Measurements from ENCODE around the gene CRY2. TPM values are rescaled to one million over a fixed set of nuclear protein-coding genes. Genes with fewer than 3 reads are reported as not detected.
A peak's percentile ranks its signal among the peaks of the same experiment; 100 is the strongest.
"Not testable (repeated sequence)": the region's sequence is repeated elsewhere in the genome, so short reads cannot be mapped to it uniquely, and the experiment has no call there.

CRY2 gene
- total and polyA plus RNA-seq, 12 donors: 16.8 to 131 (median 86.6) TPM

DNA sequence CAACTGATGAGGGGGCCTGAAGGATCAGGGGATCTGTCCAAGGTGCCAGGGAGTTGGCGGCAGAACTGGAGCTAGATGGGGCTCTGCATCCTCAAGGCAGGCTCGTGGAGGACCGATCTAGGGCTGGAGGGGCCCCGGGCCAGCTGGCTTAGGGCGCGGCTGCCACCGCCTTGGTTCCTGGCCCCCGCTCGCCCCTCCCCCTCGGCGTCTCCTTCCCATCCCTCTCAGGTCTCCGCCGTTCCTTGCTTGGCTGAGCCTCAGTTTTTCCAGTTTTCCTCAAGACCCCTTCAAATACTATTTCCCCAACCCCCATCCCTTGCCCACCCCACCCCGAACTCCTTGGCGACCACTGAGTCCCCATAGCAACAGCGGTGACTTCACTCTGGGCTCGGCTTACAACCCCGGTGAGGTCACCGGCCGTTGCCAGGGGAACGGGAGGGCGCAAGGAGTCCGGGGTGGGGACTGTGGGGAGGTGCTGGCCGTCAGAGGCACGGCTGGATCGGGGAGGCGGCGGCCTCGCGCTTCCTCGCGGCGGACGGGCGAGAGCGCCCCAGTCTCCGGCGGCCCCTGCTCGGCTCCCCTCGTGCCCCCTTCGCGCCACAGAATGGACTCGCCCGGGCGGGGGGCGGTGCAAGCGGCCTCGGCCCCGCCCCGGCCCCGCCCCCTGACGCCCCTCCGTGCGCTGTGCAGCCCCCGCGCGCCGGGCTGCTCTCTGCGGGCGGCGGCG is 52.3 kb downstream of the CRY2 start:
- DNase-seq (peak; percentile 83 to 85), ATAC-seq (peak; percentile 73 to 90 (median 85))
- Histone ChIP-seq H3K27ac (peak overlapping the region in 8 of 10 donors; percentile 39 to 82 (median 70)), H3K36me3 (peaks cover 0 to 23% (median 0%) of the 10 kb centered on the region in 9 donors), H3K9me3 (no peaks in the 10 kb centered on the region), H3K4me3 (peak overlapping the region; percentile 28 to 71 (median 62)), H3K4me1 (peaks cover 10 to 31% (median 21%) of the 10 kb centered on the region in 9 donors), H3K27me3 (peaks cover 0 to 60% (median 0%) of the 10 kb centered on the region in 7 donors)
- WGBS, 2 donors: 1 to 2% methylated on average over 57 to 59 of the region's 62 CpGs
- peak in 1 of 9 donors; percentile 7 for TF ChIP-seq CTCF (IDR thresholded peaks at IDR 0.05)
- intact Hi-C loops (cut with DNase I): loop anchor here in 2 of 10 donors (2.0 to 10.0 kb wide), 2 partner anchors 19 to 55 kb away; partner anchors contain the start of gene CRY2 (in 1 of the 2)

DNA sequence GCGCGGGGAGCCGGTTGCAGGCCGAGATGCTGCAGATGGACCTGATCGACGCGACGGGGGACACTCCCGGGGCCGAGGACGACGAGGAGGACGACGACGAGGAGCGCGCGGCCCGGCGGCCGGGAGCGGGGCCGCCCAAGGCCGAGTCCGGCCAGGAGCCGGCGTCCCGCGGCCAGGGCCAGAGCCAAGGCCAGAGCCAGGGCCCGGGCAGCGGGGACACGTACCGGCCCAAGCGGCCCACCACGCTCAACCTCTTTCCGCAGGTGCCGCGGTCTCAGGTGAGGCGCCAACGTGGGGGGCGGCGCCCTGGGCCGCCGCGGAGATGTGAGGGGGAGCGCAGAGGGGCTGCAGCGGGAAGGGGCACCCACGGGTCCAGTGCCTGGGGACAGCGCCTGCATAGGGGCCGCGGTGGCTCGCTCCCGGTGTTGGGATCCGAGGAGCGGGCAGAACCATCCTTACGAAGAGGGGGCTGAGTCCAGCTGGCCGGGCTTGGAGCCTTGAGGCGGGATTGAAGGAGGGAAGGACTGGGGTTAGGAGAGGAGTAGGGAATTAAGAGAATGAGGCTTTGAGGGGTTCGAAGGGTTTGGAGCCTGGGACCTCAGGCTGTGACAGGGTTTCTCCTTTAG is 53.0 kb downstream of the CRY2 start:
- Histone ChIP-seq H3K4me3 (peak overlapping the region; percentile 29 to 71 (median 62)), H3K27me3 (peaks cover 0 to 60% (median 0%) of the 10 kb centered on the region in 7 donors), H3K27ac (peak overlapping the region in 3 of 10 donors; percentile 9 to 65 (median 20)), H3K4me1 (peaks cover 10 to 31% (median 21%) of the 10 kb centered on the region in 9 donors), H3K36me3 (peaks cover 0 to 30% (median 0%) of the 10 kb centered on the region in 9 donors)
- intact Hi-C loops (cut with DNase I): loop anchor here in 1 of 10 donors (2.0 kb wide), 1 partner anchor 19 kb away; no protein-coding TSS in a partner anchor
- H3K9me3 ChIP-seq, DNase-seq: not testable (repeated sequence)
- ATAC-seq: peak in 3 of 8 donors; percentile 1 to 14 (median 3)
- WGBS, 2 donors: 2 to 4% methylated on average over 31 to 38 of the region's 59 CpGs

DNA sequence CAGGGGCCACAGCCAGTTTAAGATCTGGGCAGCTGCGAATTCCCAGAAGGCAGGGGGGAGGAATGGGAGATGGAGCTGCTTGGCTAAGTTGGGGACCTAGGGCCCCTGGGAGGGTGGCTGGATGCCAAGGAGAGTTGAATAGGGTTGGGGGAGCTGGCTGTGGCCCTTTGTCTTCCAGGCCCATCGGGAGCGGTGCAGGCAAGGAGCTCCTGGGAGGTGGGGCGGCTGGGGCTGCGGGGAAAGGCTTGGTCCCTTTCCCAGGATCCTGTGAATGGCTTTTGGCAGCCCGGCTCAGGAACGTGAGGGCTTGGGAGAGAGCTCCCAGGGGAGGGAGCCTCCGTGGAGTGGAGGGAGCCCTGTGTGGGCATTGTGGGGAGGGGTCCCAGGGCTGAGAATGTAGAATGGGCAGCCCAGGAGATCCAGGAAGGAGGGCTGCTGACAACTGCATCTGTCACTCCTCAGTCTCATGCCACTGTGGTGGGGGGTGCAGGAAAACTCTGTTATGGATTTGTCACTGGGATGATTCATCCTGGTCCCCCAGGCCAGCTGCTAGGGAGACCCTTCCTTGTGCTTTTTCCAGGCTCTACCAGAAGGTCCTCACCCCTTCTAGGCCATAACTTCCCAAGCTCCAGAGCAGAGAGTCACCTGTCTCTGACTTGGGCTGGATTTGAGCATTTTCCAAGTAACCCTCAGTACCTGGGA is 53.8 kb downstream of the CRY2 start:
- H3K4me3 ChIP-seq: peak overlapping the region in 9 of 10 donors; percentile 53 to 71 (median 62)
- H3K27ac ChIP-seq: no peak overlapping the region
- peak in 5 of 8 donors; percentile 7 to 41 (median 20) for ATAC-seq
- intact Hi-C loops (cut with DNase I): loop anchor here in 1 of 10 donors (2.0 kb wide), 1 partner anchor 18 kb away; no protein-coding TSS in a partner anchor
- peaks cover 0 to 31% (median 0%) of the 10 kb centered on the region in 9 donors for H3K36me3 ChIP-seq
- 5 to 15% methylated on average over 8 of the region's 8 CpGs for WGBS, 2 donors
- no peaks in the 10 kb centered on the region for H3K9me3 ChIP-seq
- peaks cover 10 to 31% (median 21%) of the 10 kb centered on the region in 9 donors for H3K4me1 ChIP-seq
- DNase-seq: peak; percentile 30 to 51
- no peak for TF ChIP-seq CTCF (IDR thresholded peaks at IDR 0.05)
- peaks cover 0 to 55% (median 0%) of the 10 kb centered on the region in 7 donors for H3K27me3 ChIP-seq

DNA sequence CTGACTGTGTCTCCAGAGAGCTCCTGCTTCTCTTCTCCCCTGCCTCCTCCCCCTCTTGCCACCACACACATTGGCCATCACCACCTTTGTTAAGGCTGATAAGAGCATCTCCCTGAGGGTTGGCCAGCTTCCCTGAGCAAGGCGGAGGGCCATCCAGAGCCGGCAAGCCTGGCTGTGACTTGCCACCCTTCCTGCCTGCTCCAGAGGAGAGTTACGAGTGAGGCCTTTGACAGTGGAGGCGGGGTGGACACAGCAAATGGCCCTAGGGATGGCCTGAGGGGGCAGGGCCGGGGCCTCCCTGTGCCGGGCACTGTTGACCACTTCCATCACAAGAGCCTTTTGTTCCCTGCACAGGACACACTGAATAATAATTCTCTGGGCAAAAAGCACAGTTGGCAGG is 54.4 kb downstream of the CRY2 start:
- TF ChIP-seq CTCF (IDR thresholded peaks at IDR 0.05): no peak
- WGBS, 2 donors: 75 to 83% methylated on average over 6 of the region's 6 CpGs
- no peaks in the 10 kb centered on the region for H3K9me3 ChIP-seq

More for the DNA sequence above, 54.4 kb downstream of the CRY2 start:
- ATAC-seq: no peak
- intact Hi-C loops (cut with DNase I): loop anchor here in 1 of 10 donors (2.0 kb wide), 1 partner anchor 17 kb away; no protein-coding TSS in a partner anchor
- no peak for DNase-seq
- no peak overlapping the region for H3K27ac ChIP-seq
- H3K36me3 ChIP-seq: peaks cover 0 to 31% (median 0%) of the 10 kb centered on the region in 9 donors
- H3K4me1 ChIP-seq: peaks cover 10 to 31% (median 21%) of the 10 kb centered on the region in 9 donors
- peaks cover 0 to 49% (median 0%) of the 10 kb centered on the region in 7 donors for H3K27me3 ChIP-seq
- no peak overlapping the region for H3K4me3 ChIP-seq

Data from heart right ventricle (tissue), 16 donors.